NCI-H1930 (cell line): ENCODE data around the gene C1orf21.

Experiments
- DNase-seq, 2 experiments: peaks; one replicate each; lab custom pipeline; 2025; lab: John Stamatoyannopoulos, UW

The C1orf21 gene

DNA sequence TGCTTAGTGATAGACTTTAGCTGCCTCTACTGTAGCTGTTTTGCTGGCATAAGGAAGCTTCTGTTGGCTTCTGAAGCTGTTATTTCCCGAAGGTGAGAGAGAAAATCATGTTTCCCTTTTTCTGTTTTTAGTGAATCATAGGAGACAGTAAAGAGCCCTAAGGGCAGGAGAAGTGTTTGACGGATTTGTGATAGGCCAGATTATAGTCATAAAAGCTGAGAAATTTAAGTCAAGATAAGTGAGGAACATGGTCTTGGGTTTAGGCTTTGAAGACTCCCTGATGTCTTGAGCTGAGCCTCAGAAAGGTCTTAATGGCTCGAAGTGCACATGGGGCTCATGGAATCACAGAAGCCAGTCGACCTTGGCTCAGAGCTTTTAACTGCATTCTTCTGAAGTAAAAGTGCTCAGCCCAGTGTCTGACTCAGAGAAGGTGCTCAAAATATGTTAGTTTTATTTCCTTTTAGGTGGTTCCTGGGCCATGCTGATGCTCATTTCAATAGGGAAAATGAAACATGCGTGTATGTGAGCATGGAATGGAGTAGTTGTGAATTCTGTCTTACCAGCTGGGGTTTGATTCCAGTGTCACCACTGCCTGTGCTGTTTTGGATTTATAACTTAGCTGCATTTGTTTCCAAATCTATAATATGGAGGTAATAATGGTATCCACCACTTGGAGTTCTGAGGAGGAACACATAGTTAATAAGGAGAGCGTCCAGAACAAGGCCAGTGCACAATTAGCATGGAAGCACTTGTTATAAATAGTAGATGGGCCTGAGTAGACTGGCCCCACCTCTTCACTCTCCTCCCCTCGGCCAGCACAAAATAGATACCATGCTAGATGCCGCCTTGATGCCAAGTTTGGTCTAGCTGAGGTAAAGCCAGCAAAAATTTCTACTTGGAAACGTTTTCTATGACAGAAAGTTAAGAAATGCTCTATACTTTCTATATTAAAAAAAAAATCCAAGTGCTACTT, 99.2 kb downstream of the C1orf21 start:
- DNase-seq = no peak

DNA sequence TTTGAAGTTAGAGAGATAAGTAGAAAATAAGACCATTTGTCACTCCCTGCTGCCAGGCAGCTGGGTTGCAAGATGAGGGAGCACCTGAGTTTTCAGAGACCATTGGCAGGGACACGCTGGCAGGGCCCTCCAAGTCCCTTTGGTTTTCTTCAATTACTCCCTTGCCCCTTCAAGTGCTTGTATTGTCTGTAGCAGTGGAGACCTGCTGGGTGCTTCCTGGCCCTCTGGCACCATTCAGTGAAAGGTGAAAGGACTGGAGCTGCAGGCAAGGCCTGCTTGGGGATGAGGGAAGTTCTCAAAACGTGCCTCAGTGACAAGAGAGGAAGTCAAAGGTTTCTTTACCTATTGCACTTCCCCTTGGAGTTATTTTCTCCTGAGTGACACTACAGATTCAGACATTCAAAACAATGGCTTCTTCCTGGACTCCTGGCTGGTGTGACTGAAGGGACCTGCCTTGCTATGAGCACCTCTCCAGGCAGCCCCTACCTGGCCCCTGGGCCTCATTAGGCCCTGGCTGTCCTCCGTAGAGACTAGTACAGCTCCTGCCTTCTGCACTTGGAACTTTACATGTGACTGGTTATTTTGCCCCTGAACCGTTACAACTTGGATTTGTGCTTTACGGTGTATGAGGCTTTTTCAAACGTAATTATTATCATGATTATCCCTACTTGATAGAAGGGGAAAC, 100.1 kb downstream of the C1orf21 start:
- no peak for DNase-seq

DNA sequence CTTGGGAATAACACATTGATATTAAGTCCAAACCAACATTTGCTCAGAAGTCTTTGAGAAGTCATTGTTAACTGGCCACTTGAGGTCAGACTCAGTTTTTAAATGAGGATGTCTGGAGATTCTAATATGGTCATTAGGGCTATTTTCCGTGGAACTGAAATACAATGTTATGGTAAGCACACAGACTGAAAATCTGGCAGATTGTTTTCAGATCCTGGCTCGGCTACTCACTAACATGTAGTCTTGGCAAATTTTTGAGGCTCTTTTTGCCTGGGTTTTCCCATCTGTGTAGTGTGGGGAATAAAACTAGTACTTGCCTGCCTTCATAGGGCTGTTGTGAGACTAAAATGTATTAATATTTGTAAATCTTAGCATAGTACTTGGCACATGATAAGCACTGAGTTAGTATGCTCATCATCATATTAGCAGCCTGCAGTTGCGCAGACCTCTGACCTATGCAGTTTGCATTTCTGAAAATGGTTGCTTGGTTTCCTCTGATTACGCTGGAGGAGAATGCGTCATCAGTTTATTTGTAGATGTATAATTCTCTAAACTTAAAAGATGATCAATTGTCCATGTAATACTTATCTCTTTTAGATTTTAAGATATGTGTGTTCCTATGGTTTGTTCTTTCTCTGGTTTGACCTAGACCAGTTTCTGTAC, 100.8 kb downstream of the C1orf21 start:
- DNase-seq = no peak

DNA sequence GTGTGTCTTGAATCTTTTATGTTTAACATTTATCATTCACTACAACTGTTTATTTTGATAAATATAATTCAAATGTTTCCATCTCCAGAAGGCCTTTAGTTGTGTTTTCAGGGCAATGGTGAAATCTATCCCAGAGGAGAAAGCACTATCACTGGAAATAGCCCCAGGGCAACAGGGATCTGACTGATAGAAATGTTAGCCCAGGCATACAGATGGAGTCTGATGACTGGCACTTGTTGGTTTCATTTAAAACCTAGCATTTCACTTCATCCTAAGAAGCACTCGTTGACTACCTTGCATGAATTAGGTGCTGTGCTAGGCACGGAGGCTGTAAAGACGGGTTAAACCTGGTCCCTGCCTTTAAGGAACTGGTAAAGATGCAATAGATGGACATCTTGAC, 103.1 kb downstream of the C1orf21 start:
- DNase-seq = no peak

DNA sequence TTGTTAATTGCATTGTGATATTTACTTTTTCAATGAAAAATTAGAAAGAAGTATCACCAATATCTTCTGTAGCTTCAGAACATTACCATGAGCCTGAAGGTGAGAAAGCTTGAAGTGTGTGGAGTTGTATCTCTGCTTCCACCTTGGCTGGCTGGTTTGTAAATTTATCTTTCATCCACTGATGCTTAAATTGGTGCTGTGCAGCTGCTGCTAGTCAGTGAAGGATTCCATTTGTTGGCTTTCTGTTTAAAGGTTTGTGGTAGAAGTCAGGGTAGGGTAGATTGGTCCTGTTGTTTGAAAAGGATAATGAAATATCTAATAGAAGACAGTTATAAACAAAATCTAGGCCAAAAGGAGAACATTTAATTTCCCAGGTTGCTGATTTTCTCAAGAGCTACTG, 105.7 kb downstream of the C1orf21 start:
- DNase-seq = peak in 1 of 2 experiments; percentile 16

DNA sequence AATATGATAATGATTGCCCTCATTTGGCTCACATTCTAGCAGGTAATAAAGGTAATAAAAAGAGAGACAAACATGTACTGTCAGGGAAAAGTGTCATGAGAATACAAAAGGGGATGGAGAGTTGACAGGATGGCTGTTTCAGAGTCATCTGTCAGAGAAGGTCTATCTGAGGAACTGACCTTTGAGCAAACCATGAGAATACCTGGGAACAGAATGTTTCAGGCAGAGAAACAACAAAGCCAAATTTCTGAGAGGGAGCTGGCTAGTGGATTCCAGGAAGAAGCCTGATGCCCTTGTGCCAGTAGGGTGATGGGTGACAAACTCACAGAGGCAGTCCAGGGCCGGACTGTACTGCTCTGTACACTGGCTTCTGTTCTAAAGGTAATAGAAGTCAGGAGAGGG, 107.2 kb downstream of the C1orf21 start:
- DNase-seq = no peak

DNA sequence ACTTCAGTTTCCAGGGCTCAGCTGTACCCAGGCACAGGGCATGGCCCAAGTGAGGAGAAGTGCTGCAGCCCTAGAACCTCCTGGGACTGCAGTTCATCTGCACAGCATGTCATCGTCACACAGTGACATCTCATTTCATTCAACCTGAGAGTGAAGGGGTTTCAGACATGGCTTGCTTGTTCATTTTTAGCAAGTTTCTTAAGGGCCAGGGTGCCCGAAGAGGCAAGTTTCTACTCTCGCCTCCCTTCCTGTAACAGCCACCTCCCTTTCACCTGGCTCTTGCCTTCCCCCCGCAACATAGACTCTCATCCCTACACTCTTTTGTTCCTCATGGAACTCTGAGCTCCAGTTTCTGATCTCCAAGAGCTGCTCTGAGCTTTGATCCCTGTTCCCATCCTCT, 108.1 kb downstream of the C1orf21 start:
- DNase-seq = no peak

DNA sequence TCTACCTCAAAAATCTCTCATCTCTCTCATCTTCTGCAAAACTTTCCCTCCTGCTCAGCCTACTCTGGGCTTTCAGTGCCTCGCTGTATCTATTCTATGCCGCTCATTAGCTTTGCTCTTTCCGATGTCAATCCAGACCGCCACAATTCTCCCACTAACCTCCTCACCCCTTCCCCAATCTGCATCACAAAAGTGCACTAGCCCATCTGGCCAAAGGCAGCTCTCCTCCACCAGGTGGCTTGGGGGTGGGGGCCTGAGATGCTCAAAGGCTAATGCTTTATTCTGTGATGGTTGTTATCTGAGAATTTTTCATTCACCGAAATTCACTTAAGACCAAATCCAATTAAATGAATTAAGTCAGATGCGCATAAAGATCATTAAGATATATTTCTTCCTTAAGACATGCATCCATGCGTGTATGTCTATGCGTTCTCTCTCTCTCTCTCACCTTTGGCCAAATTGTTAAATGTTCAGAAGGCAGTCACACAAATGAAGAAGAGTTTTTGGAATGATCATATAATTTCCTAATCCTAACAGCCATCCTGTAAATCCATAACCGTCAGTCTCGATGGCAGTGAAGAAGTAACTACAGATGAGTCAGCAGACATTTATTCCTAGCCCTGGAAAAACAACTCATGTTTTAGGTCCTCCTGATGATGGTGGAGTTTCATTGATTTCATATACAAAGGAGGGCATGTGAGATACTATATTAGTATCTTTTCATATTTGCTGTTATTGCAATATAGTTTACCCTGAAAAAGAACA, 111.3 kb downstream of the C1orf21 start:
- no peak for DNase-seq

DNA sequence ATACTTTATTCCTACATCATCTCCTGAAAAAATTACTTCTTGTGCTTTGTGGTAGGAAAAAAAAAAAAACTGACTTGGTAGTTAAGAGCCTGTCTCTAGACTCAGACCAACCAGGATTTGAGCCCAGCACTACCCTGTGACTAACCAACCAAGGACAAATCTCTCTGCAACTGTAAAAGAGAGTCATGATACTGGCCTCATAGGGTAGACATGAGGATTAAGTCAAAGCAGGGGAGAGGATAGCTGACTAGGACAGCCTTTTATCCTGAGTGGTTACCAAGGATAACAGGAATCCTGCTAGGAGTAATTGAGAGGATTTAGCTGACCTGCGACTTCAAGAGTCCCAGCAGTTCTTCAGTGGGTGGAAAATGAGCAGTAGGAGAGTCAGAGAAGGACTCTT, 112.8 kb downstream of the C1orf21 start:
- no peak for DNase-seq

DNA sequence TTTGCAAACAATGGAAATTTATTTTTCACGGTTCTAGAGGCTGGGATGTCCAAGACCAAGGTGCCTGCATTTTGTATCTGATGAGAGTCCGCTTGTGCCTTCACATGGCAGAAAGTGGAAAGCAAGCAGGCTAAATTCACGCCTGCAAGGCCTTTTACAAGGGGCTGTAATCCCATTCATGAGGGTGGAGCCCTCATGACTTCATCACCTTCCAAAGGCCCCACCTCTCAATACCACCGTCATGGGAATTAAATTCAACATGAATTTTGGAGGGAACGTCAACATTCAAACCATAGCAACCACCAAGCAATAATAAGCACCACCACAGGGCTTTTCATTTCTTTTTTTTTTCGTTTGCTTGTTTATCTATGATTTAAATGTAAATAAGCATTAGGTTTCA, 115.3 kb downstream of the C1orf21 start:
- peak in 1 of 2 experiments; percentile 34 for DNase-seq

DNA sequence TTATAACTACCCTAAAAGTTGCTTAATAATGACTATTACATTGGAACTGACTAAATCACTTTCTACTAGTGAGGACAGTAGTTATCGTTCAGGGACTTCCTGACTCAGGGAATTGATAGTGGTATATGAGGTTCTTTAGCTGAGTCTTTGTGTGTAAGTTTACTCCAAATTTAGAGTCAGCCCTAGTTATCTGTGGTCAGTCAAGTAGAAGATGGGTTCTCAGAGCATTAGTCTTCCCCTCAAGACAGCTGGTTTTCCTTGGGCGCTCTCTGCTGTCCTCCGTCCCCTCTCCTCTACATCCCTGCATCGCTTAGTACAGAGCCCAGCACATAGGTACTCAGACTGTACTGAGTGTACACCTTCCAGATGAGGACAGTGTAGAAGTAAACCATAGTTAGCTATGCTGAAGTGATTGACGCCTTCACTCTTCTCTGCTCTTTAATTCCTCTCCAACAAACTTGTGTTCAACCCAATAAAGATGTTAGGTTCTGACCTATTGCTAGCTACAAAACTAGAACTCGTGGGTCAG, 116.5 kb downstream of the C1orf21 start:
- DNase-seq = no peak

DNA sequence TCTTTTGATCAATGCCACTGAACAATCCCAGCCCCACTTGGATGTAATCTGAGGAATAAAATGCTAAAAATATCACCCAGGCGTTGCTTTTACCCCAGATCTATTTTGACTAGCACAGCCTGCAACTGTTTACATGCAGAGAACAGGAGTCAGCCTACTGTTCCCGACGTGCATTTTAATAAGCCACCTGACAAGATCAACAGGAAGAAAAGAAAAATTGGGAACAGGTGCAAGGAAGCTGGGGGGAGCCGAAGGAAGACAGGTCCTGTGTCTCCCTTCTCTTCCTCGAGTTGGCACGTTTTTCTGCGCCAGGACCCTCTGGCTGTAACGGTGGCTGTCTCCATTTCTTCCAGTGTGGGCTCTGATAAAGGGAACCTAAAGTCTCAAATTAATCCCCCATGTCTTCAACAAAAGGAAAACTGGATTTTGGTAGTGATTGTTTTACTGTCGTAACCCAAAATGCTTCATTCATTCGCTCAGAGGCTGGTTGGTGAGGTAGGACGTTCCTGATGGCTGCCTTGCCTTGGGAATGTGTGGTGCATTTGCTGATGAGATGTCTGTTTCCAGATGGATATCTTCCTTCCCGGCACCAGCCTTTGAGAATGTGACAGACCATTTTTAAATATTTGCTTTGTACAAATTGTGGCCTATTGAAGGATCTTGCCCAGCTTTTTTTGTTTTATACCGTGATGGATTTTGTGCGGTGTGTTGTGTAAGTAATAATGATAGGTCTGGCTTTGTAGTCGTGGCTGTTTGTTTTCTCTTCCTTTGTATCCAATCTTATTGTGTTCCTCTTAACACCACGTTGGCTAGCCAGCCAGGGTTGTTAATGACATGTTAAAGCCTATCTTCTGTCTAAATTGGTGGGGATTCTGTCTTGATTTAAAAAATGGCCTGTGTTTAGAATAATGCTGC, 117.5 kb downstream of the C1orf21 start:
- peak; percentile 46 to 61 for DNase-seq

DNA sequence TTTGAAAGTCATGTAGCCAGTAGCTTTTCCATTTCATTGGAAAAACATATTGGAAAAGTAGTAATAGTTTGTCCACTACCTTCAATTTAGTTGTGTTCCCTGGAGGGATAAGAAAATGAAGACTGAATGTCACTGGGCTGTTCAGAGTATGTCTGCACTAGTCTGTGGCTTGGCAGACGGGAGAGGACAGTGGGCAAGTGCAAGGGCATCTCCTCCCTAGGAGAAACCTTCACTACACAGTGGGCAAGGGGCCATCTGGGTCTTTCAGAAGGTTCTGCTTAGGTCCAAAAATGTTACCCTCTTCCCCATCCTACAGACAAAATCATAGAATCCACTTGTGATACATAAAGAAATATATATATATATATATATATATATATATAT, 118.1 kb downstream of the C1orf21 start:
- no peak for DNase-seq

DNA sequence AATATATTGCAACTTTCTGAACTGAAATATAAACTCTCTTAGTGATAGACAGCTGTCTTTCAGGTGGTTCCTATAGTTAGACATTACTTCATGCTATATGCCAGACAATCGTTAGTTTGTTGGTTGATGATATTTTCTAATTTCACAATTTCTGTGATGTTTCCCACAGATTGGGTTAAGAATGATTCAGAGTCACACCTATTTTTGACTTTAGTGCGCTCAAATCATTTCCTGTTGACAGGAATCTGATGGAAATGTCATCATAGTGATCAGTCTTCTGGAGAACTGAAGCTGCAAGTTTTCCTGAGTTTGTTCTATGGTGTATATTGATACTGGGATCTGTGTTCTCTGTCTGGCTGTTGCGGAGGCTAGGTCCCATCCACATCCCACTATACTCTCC, 119.7 kb downstream of the C1orf21 start:
- no peak for DNase-seq

DNA sequence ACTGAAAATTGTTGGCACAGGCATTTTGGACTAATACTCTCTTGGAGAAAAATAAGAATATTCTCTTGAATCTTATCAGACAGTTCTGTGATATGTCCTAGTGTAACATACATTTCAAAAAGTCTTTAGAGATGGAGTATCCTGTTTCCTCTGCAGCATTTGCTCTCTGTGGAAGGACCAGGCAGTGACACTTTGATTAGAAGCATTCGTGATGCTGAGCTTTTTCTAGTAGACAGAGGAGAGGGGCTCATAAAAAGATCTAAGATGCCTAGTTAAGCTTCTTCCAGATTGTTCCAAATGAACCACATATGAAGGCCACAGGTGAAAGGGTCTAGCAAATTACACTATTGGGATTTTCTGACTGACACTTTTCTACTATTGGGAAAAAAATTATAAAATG, 120.3 kb downstream of the C1orf21 start:
- no peak for DNase-seq

DNA sequence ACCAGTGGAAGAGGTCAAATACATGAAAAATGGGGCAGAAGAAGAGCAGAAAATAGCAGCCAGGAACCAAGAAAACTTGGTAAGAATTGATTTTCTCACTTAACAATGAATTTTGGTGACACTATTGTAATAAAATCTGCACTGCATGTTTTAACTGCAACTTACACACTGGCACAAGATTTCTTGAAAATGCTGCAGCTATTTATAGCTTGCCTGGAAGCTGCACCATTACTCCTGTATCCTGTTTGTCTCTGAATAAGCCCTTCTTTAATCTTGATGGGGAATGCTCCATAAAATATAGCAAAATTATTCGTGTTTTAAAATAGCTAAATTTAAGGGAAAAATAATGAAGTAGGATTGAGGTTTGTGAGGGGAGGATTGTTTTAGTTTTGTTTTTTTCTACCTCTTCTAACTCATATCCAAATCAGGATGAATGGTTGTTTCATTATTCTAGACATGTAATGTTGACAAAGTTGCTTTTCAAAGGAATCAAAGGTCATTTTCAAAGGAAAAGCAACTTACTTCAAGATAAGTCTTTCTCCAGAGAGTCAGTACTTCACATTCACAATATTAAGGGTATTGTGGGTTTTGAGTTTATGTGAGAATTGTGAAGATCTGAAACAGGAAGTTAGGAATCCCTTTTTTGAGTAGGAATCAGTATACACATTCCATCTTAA, 120.9 kb downstream of the C1orf21 start:
- no peak for DNase-seq

DNA sequence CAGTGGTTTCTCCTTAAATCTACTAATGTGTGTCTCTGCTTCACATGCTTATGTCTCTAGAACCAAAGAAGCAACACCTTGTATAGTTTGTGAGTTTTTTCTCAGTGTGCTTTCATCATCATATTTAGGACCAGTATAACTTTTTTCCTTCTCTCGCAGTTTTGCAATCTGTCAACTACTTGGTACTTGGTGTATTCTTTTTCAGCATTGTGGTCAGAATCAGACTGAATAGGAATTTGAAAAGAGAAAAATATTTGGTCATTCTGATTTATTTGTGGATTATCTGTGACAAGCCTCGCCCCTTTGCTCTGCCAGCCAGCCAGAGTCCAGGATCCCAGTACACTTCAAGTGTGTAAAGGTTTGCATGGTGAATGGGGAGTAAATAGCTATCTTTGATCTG, 122.3 kb downstream of the C1orf21 start:
- DNase-seq = no peak

DNA sequence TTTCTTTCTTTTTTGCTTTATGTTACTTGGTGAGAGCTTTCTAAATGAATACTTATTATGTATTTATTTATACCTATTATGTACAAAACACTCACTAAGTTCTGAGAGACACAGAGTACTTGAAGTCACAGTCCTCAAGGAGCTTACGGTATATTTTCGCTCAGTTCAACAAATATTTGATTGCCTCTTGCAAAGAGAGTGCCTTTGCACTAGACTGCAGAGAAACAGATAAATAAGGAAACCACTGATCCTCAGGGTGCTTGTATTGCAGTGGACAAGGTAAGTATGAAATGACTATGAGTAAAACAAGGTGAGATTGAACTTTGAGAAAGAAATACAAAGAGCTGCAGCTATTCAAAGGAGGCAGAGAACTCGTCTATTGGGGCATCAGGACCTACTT, 123.3 kb downstream of the C1orf21 start:
- no peak for DNase-seq

DNA sequence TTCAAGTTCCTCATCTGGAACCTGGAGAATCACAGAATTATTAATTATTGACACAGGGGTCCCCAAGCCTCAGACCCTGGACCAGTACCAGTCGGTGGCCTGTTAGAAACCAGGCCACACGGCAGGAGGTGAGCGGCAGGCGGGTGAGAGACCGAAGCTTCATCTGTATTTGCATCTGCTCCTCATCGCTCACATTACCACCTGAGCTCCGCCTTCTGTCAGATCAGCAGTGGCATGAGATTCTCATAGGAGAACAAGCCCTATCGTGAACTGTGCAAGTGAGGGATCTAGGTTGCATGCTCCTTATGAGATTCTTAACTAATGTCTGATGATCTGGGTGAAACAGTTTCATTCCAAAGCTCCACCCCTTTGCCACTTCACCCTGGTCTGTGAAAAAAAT, 125.9 kb downstream of the C1orf21 start:
- no peak for DNase-seq

DNA sequence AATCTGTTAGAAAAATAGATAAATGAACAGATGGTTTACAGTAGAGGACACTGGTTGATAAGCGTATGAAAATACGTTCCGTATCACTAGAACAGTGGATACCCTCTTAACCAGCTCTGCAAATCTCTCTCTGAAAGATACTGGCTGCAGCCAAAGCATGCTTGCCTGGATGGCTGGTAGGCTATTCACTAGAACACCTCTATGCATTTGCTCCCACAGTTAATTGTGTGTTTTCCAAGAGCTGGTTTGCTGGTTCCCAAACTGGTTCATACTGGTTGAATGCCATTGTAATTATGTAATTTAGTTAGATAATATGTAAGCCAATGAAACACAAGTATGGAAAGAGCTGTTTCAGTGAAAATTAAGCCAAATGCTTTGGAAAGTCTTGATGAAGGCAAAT, 126.6 kb downstream of the C1orf21 start:
- no peak for DNase-seq
